ENCODE data around the gene ENTPD7.

- no peak for TF ChIP-seq CTCF (IDR thresholded peaks at IDR 0.05; ENCODE audit: control extremely low read depth in 1 of 3, insufficient read depth in 1 of 3, low read depth in 1 of 3, low read length in 3 of 3)
- no peak for TF ChIP-seq JUND (IDR thresholded peaks at IDR 0.05; ENCODE audit: low read length)
- no peak for TF ChIP-seq EZH2 (IDR thresholded peaks at IDR 0.05; ENCODE audit: low read depth, low read length, severe bottlenecking)
- TF ChIP-seq CHD1 (IDR thresholded peaks at IDR 0.05; ENCODE audit: low read depth, low read length): no peak
These were observed 22.7 kb downstream of the ENTPD7 start for GRCh38 chr10:99682032-99682431.
